Measurements from ENCODE around the gene ADH1C. TPM values are rescaled to one million over a fixed set of nuclear protein-coding genes. Genes with fewer than 3 reads are reported as not detected.

ADH1C gene
- total RNA-seq: not detected in 2 replicates

GRCh38 chr4:99352602-99353537 lies at the start of gene ADH1C:
Gene ADH1C (minus strand): TSS chr4:99352746. CDS start chr4:99352675, 71 bp downstream.

GRCh38 chr4:99321241-99322191 lies 31.0 kb downstream of the ADH1C start, which contains the start of gene ADH1B:
Gene ADH1B (minus strand): TSS chr4:99321401. CDS start chr4:99321331, 70 bp downstream.

GRCh38 chr4:99290848-99291786 lies 61.4 kb downstream of the ADH1C start, which contains the start of gene ADH1A:
Gene ADH1A (minus strand): TSS chr4:99290985. CDS start chr4:99290914, 71 bp downstream.

Other genes starting within 250 kb of the ADH1C start
- gene ADH4, start 208.4 kb downstream of the ADH1C start, total RNA-seq: not detected in 2 replicates
- gene ADH6, start 133.5 kb downstream of the ADH1C start, total RNA-seq: not detected in 2 replicates
- gene ADH1A, start 61.8 kb downstream of the ADH1C start, total RNA-seq: not detected in 2 replicates
- gene ADH1B, start 31.3 kb downstream of the ADH1C start, total RNA-seq: 0.14 TPM in 1 of 2 replicates, not detected in the other
- gene ADH7, start 82.6 kb upstream of the ADH1C start, total RNA-seq: not detected in 2 replicates
- gene C4orf17, start 158.3 kb upstream of the ADH1C start, total RNA-seq: not detected in 2 replicates
- 11.1 and 11.8 TPM in 2 replicates for gene TRMT10A, start 211.3 kb upstream of the ADH1C start, total RNA-seq
- 0.07 TPM in 1 of 2 replicates, not detected in the other for gene MTTP, start 222.1 kb upstream of the ADH1C start, total RNA-seq

Measured in thoracic aorta endothelial cell (primary cell).